DND-41 (cell line): ENCODE data around the gene SMIM22.

ENCODE experiments used
- ATAC-seq: fragments of 200-7000 bp; cut with Tn5 transposase; 3 replicates; pipeline ENCODE4 v1.9.1; 2021; ENCODE audit warnings: low read depth; ENCODE audit not compliant: insufficient read depth
- DNase-seq: peaks from one replicate; pipeline ENCODE4 v3.0.0-alpha.2; 2020
- H2AFZ ChIP-seq: 2 replicates; pipeline ENCODE4 v1.6.0; 2012; ENCODE audit warnings: low read depth, low read length
- H3K27ac ChIP-seq: 2 replicates; pipeline ENCODE4 v1.5.1; 2012; ENCODE audit warnings: low read length, inconsistent platforms
- H3K27me3 ChIP-seq: fragments of 200-600 bp; sonication (generic); 2 replicates; pipeline ENCODE4 v1.6.0; 2012; ENCODE audit warnings: low read length, mild to moderate bottlenecking, inconsistent platforms; ENCODE audit not compliant: insufficient read depth, poor library complexity
- H3K36me3 ChIP-seq: 2 replicates; pipeline ENCODE4 v1.5.1; 2012; ENCODE audit warnings: low read length, inconsistent platforms; ENCODE audit not compliant: insufficient read depth
- H3K4me1 ChIP-seq: 2 replicates; pipeline ENCODE4 v1.5.1; 2012; ENCODE audit warnings: mild to moderate bottlenecking, low read length; ENCODE audit not compliant: insufficient read depth
- H3K4me2 ChIP-seq: 2 replicates; pipeline ENCODE4 v1.6.0; 2012; ENCODE audit warnings: mild to moderate bottlenecking, moderate library complexity, low read length, inconsistent platforms; ENCODE audit not compliant: insufficient read depth
- H3K4me3 ChIP-seq, 2 experiments: fragments of 200-600 bp in 1 of 2; shearing (Covaris generic) in 1 of 2; 2 replicates each; pipeline ENCODE4 v1.5.1; 2012 to 2016; ENCODE audit warnings: inconsistent platforms in 2 of 2, low read length in 2 of 2, mild to moderate bottlenecking in 2 of 2, low read depth in 1 of 2, moderate library complexity in 1 of 2
- H3K79me2 ChIP-seq: 2 replicates; pipeline ENCODE4 v1.6.0; 2012; ENCODE audit warnings: low read length, inconsistent platforms; ENCODE audit not compliant: insufficient read depth
- H3K9ac ChIP-seq: 2 replicates; pipeline ENCODE4 v1.6.0; 2012; ENCODE audit warnings: low read depth, mild to moderate bottlenecking, inconsistent platforms, low read length, moderate library complexity
- H3K9me3 ChIP-seq: 2 replicates; pipeline ENCODE4 v1.5.1; 2012; ENCODE audit warnings: low read length, moderate library complexity, mild to moderate bottlenecking, inconsistent platforms; ENCODE audit not compliant: insufficient read depth, severe bottlenecking
- H4K20me1 ChIP-seq: 2 replicates; pipeline ENCODE4 v1.6.0; 2012; ENCODE audit warnings: low read length; ENCODE audit not compliant: insufficient read depth
- CTCF ChIP-seq: IDR thresholded peaks from 2 replicates; pipeline ENCODE4 v1.5.1; 2012; ENCODE audit warnings: borderline replicate concordance, low read length, moderate library complexity, mild to moderate bottlenecking; ENCODE audit not compliant: poor library complexity, severe bottlenecking; ENCODE audit errors: extremely low read depth
- EZH2 ChIP-seq: IDR thresholded peaks from 3 replicates; pipeline ENCODE4 v1.6.1; 2012; ENCODE audit warnings: borderline replicate concordance, low read depth, mild to moderate bottlenecking, moderate library complexity, low read length, inconsistent platforms; ENCODE audit not compliant: severe bottlenecking

The SMIM22 gene

DNA sequence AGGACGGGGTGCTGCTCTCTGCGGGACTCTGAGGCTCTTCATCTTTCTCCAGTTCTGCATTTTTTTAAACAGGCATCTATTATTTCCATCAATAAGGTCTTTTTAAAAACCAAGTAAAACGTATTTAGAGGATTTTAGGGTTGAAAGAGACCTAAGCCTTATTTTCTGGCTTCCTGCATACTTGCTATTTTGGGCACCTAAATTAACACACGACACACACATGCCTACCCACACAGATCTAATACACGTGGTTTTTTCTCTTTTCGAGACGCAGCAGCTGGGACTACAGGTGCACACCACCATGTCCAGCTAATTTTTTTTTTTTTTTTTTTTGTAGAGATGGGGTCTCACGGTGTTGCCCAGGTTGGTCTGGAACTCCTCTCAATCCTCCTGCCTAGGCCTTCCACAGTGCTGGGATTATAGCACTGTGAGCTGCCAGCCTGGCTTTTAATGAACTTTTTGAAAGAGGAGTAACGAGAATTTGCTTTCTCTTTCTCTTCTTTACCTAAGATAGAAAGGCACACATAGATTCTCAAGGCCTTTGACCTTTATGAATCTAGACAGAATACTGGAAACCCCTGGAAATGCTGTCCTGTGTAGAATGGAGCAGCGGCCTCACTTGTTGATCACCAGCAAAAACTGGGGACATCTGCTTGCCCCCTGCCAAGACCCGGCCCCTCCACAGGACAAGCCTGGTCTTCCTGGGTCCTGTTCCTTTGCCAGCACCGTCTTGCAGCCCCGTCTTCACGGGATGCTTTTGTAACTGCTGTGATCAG lies 47.1 kb upstream of the SMIM22 start:
- Histone ChIP-seq H3K27ac (no peak overlapping the region), H3K27me3 (no peaks in the 10 kb centered on the region), H3K36me3 (peaks cover 31% of the 10 kb centered on the region), H2AFZ (no peak overlapping the region), H3K4me1 (no peaks in the 10 kb centered on the region), H3K79me2 (no peaks in the 10 kb centered on the region), H3K9ac (no peak overlapping the region), H3K4me3 (no peak overlapping the region), H4K20me1 (peaks cover 3% of the 10 kb centered on the region; the same call in 1 of the 2 replicates), H3K4me2 (no peak overlapping the region), H3K9me3 (no peaks in the 10 kb centered on the region)
- DNase-seq (no peak), ATAC-seq (no peak)
- TF ChIP-seq EZH2 (no peak), CTCF (no peak)

DNA sequence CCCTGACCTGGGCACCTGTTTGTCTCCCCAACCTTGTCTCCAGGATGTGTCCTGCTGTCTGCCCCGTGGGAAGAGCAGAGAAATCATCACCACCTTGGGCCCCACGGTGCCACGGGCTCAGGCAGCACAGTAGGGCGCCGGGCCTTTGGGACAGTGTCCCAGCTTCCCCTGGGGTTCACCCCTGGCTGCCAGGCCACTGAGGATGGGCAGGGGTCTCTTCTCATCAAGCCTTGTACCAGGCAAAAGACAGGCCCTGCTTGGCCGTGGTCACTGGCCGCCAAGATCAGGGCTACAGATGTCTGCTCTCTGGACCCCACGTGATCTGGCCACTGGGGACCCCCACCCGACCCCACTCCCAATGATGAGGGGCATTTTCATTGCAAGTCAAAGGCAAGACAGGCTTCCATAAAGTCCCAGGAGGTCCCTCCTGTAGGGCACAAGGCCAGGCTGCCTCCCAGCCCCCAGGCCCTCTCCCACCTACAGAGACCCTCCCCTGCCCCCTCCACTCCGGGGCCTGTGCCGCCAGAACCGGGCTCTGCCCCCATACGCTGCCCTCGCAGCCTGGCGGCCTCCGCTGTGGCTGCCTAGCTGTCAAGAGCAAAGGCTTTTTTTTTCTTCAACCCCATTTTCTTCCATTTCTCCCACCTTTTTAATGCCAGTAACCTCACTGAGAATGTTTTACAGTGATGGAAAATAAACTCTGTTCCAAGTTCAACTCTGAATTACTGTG lies 46.3 kb upstream of the SMIM22 start:
- Histone ChIP-seq H3K9me3 (no peaks in the 10 kb centered on the region), H3K4me3 (no peak overlapping the region), H4K20me1 (peaks cover 3% of the 10 kb centered on the region; the same call in 1 of the 2 replicates), H2AFZ (no peak overlapping the region), H3K79me2 (no peaks in the 10 kb centered on the region), H3K4me1 (no peaks in the 10 kb centered on the region), H3K4me2 (no peak overlapping the region), H3K27ac (no peak overlapping the region), H3K27me3 (no peaks in the 10 kb centered on the region), H3K9ac (no peak overlapping the region), H3K36me3 (peaks cover 39% of the 10 kb centered on the region)
- DNase-seq (no peak), ATAC-seq (no peak)
- no peak for TF ChIP-seq CTCF
- TF ChIP-seq EZH2, result no peak

GRCh38 chr16:4749700-4750257 lies 45.4 kb upstream of the SMIM22 start:
- Histone ChIP-seq H3K9ac (no peak overlapping the region), H3K9me3 (no peaks in the 10 kb centered on the region), H3K79me2 (no peaks in the 10 kb centered on the region), H3K4me3 (no peak overlapping the region), H3K4me1 (no peaks in the 10 kb centered on the region), H3K27ac (no peak overlapping the region), H3K36me3 (peaks cover 44% of the 10 kb centered on the region), H4K20me1 (peaks cover 3% of the 10 kb centered on the region; the same call in 1 of the 2 replicates), H2AFZ (no peak overlapping the region), H3K27me3 (no peaks in the 10 kb centered on the region), H3K4me2 (no peak overlapping the region)
- ATAC-seq (no peak), DNase-seq (no peak)
- no peak for TF ChIP-seq CTCF
- no peak for TF ChIP-seq EZH2
